Central memory CD4-positive, alpha-beta T cell (primary cell): ENCODE measurements around the gene EPG5.
A peak's percentile ranks its signal among the peaks of the same experiment; 100 is the strongest.

Experiments
- DNase-seq: peaks from one replicate; pipeline ENCODE4 v3.0.0; 2022

The EPG5 gene

DNA sequence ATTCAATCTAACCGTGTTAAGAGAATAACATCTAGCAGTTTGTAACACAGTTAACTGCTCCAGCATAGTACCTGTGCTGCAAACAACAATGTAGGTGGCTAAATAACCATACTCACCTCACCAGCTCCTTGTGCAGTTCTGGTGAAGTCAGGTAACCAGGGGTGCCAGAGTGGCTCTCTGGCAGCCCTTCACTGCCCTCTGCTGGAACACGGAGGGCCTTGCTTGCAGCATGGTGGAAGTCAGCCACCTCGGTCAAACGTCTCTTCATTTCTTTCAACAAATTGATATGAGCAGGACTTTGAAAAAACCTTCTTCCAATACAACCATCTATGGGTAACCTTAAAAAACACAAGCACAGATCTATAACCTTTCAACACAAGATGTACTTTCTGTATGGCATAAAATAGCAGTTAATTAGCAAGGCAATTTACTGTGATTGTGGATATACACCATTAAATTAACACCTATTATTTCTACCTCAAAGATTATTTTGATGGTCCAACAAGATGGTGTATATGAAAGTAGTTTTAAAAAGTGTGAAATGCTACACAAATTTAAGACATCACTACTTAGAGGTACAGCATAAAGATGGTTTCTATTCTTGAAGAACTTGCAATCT, 56.6 kb downstream of the EPG5 start:
- peak; percentile 38 for DNase-seq

DNA sequence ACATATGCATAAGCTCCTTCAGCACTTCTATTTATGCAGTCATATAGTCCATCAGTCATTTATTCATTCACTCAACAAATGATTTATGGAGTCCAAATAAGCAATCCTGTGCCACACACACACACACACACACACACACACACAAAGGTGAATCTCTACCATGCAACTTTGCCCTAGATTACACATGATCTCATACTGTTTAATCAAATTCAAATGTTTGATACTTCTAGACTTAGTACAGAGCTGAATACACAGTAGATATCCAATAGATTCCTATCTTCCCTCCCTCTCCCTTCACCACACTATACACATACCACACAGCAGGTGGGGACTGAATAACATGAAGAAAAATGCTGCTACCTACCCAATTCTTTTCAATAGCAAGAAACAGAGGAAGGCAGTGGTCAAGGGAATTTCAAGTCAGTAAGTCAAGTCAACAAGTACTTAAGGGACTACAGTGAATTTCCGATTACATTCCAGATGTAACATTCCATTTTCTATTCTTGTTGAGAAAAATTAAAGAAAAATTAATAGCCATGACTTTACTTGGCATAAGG, 65.4 kb downstream of the EPG5 start:
- DNase-seq: no peak

DNA sequence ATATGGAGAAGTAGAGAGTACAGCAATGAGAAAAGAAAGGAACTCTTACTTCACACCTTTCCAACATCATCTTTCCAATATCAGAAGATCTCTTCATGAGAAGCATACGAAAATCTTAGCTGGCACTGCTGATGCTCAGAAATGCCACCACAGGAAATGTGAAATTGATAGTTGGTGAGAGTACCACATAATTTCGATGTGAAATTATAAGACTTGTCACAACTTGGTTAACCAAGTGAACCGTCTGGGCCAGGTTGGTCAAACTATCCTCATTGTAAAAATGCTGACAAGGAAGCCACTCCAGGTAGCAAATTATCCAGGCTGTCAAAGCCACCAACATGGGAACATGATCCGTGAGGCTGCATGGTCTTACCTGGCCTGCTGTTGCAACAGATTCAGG, 66.5 kb downstream of the EPG5 start:
- no peak for DNase-seq

DNA sequence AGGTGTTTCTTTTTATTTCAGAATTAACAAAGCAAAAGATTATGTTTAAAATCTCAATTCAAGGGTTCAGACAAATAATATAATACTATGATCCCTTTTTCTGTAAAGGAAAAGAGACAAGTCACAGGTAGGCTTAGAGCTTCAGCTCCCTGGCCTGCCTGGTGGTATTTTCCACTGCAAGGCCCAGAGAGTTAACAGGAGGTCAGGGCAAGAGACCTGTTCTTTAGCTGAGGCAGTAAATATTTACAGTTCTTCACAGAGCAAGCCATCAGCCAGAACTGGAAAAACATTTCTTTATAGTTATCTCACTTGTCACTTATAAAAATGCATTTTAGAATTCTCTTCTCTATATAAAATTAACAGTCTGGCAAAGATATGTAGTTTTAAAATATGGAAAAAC, 70.1 kb downstream of the EPG5 start:
- DNase-seq: no peak

DNA sequence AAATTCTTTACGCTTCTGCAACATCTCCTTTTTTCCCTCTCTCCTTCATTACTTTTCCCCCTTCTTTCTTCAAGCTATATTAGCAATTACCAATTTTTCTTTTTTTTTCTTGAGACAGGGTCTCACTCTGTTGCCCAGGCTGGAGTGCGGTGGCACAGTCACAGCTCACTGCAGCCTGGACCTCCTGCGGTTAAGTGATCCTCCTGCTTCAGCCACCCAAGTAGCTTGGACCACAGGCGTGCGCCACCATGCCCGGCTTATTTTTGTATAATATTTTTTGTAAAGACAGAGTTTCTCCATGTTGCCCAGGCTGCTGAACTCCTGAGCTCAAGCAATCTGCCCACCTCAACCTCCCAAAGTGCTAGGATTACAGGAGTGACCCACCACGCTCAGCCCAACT, 70.7 kb downstream of the EPG5 start:
- no peak for DNase-seq

DNA sequence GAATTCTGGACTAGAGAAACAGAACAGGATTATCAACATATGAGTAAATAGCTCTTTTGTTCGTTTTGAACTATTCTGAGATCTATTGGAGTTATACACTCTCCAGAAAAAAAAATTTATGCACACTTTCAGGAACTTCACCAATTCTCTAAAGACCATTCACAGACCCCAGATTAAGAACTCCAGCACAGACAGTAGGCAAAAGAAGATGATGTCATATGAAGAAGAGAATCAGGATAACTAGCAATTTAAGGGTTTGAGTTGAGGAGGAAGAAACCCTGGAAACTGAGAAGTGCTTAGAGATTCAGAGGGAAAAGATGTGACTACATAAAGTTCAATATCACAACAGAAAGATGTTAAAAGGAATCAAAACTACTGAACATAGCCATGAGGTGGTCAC, 71.8 kb downstream of the EPG5 start:
- no peak for DNase-seq

DNA sequence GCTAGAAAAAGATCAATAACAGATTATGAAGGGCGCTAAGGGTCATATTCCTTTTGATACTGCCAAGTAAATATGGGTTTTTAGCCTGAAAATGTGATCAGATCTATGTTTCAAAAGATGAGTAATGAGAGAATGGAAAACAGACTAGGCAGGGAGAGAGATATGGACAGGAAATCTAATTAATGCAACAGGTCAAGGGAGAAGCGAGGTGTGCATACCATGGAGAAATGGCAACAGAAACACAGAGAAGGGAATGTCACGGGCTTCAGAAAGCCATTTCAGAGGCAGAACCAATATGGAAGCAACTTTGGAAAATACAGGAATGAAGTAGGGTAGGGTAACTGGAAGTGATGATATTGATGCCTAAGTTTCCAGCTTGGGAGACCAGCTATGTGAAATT, 72.3 kb downstream of the EPG5 start:
- no peak for DNase-seq

DNA sequence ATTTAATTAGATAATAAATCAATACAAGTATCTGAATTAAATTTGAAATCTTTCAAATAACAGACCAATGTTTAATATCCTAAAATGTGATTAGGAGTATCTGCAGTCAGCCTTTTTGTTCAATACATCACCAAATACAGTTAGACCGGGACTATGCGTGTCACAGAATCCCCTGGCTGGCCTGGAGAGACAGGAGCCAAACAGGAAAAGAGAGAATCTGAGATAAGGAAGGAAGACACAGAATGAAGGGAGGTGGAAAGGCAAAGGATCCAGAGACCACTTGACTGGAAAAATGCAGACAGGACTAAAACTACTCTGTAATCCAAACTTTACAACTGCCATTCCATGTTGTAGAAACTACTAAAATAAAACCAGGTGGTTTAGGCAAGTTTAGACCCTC, 75.3 kb downstream of the EPG5 start:
- no peak for DNase-seq

DNA sequence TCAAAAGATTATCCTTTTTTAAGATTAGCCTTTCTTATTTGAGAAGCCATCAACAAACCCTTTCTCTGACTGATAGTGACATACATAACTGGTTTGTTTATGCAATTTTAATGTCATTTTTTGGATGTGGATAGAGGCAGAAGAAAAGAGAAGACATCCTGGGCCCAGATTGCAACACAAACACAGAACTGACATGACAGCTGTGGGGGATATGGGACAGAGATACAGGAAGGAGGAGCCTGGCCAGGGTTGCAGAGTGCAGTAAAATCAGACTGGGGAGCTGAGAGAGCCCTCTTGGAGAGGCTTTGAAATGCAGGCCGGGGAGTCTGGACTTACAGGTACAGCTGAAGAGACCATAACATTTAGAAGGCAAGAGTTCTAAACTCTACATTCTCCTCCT, 76.5 kb downstream of the EPG5 start:
- DNase-seq: no peak

DNA sequence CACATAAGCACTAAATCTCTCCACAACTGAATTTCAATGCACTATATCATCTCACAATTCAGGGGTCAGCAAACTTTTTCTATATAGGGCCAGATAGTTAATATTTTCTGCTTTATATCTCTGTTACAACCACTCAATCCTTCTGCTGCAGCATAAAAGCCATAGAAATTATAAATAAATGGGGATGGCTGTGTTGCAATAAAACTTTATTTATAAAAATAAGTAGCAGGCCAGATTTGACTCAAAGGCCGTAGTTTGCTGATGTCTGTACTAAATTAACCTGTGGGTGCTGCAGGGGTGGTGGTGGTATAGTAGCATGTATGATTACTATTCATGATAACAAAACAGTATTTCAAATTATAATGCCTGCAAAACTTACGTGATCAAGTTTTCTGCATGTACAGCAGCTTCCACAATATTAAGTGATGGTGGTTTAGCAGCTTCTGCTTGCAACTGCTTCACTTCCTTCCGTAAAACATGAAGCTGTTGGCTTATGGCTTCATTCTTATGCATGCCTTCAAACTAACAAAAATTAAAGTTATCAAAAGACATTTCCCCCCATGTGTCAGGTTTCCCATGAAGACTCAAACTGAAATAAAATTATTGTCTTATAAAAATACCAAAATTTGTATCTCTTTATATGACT, 77.6 kb downstream of the EPG5 start:
- DNase-seq: no peak

DNA sequence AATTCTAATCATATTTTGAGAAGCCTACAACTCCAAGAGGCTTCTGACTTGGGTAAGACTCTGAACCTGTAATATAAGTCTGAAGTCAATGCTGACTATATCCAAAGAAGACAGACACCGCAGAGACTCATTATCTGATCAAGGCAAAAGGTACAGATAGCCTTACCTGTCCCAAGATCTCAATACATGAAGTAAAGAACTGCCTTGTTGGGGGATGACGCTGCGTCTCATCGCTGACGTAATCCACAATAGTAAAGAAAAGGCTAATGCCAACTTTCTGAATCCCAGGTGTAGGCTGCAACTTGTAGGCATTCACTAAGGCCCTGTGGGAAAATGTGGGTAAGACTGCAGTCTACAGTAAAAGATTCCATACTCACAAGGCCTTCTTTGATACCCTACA, 79.5 kb downstream of the EPG5 start:
- DNase-seq: no peak

DNA sequence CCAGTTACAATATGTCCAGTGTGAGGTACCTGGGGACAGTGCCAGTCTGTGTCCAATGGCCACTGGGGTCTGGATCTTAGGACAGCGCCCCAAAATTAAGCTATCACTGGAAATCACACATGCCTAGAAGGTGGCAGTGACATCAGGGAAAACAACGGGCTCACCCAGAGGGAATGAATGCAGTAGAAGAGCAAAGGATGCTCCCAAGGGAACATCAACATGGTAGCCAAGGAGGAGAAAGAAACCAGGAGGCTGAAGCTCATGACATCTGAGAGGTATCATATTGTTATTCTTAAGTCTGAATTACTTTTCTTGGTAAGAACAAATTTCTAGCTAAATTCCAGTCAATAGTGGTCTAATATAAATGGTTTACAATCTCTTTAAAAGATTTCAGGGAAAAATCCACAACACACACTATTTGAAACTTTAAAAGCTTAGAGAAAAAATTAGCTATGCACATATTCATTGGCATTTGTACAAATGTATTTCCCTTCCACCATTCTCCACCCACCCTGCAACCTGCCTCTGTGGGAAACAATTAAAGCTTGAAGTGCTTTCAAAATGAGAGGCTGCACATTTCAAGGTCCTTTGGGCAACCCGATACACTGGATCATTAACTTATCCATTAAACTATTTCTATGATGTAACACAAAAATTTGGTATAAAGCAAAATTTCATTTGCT, 86.1 kb downstream of the EPG5 start:
- DNase-seq: no peak

DNA sequence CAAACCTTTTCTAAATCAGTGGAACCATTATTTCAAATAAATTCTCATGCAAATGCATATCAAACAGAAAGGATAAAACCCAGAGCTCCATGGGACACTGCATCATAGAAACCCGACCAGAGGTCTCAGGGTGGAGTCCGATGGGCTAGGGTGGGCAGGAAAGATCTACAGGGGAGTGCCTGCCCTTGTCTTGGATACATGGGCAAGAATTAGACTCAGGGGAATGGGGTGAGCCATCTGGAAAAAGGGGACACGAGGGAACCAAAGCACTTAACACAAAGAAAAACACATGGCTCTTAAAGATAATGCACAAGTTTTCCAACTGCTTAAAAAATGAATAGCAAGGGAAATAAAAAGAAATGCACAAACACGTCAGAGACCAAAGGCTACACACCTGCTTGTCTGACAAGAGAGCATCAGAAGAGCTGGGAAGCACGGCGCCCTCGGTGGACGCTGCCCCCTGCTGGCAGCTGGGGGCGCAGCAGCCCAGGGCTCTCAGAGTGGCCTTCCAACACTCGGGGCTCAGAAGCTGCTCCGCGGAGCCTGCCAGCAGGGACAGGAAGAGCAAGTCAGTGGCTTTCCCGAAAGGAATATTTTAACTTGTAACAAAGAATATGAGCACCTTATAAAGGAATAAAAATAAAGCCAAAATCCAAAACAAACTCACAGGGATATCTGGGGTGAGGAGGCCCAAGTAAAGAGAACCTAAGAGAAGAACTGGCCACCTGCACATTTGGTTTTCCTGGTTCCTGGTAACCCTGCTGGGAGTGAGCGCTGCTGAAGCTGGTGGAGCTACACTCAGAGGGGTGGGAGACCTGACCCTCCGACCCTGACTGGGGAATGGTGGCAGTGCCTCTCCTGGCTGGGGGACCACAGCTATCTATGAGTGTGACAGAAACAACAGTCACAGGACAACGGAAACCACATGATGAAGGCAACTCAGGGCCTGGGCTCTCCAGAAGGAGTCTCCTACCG, 87.2 kb downstream of the EPG5 start:
- DNase-seq: peak; percentile 55

DNA sequence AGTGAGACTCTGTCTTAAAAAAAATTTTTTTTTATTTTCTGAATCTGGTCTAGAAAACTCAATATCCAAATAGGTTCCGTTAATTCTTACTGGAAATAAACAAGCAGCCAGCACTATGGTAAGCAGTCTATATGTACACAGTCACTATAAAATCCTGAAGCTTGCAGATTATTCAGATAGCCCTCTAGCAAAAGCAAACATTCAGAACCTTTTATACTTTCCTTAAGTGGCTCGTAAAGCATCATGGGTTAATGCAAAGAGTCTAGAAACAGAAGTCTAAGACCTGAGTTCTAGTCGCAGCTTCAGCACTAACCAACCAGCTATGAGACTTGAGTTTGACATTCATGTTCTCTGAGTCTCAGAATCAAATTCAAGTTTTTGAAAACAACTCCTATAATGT, 89.7 kb downstream of the EPG5 start:
- DNase-seq: no peak

DNA sequence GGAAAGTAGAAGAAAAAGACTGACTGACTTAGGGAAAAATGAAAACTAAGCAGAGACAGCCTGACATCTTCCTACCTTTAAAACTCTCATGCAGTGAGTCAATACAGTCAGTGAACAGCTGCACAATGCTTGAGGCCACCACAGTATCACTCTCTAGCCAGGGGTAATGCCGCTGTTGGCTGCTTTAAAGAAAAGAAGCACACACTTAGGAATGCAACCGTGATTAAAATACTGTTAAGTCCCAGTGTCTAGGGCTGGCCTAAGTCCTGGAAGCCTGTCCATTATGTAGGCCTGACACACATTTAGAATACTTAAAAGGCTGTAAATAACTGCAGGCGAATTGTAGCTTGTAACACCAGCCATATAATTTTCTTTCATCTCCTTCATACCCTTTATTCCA, 91.0 kb downstream of the EPG5 start:
- DNase-seq: no peak

DNA sequence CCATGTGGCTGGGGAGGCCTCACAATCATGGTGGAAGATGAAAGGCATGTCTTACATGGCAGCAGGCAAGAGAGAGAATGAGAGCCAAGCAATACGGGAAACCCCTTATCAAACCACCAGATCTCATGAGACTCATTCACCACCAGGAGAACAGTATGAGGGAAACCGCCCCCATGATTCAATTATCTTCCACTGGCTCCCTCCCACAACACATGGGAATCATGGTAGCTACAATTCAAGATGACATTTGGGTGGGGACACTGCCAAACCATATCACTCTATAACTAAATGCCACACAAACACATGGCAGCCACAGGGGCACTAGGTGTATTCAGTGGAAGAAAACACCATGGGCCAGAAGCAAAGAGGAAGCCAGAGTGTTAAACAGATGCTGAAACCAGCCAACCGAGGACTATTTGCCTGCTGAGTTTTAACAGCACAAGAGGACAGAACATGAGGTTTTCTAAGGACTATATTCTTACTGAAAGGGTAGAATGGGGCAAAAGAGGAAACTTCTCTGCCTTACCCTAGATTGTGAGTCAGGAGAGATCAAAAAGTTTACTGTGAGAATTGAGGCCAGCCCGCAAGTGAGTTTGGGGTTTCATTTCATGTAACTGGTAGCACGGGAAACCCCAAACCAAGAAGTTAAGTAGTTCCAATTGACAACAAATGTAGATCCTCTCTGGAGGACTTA, 92.5 kb downstream of the EPG5 start:
- peak; percentile 65 for DNase-seq

DNA sequence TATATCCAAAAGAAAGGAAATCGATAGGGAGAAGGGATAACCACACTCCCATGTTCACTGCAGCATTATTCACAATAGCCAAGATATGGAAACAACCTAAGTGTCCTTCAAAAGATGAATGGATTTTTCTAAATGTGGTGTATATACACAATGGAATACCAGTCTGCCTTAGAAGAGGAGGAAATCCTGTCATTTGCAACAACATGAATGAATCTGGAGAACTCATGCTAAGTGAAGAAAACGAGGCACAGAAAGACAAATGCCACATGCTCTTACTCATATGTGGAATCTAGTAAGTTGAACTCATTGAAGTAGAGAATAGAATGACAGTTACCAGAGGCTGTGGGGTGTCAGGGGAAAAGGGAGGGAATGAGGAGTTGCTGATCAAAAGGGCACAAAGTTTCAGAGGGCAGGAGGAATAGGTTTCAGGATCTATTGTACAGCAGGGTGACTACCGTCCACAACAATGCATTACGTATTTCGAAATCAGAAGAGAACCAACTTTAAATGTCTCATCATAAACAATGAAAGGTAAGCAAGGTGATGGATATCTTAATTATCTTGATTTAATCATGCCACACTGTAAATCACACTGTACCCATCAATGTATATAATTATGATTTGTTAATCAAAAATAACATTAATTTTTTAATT, 95.6 kb downstream of the EPG5 start:
- DNase-seq: no peak

DNA sequence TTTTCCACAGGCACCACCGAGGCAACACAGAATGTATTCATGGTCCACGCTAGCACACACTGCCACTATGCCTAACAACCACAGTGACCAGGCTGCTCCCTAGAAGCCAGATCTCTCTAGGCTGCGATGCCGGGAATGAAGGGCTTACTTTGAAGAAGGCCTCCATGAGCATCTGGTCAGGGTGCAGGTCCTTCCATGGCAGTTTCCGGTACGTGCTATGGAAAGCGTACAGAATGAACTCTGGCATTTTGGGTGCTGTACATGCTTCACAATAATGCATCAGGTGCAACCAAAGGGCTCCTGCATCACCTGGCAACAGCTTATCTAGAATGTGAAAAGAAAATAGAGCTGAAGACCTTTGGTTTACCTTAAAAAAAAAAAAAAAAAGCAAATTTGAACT, 96.7 kb downstream of the EPG5 start:
- no peak for DNase-seq

DNA sequence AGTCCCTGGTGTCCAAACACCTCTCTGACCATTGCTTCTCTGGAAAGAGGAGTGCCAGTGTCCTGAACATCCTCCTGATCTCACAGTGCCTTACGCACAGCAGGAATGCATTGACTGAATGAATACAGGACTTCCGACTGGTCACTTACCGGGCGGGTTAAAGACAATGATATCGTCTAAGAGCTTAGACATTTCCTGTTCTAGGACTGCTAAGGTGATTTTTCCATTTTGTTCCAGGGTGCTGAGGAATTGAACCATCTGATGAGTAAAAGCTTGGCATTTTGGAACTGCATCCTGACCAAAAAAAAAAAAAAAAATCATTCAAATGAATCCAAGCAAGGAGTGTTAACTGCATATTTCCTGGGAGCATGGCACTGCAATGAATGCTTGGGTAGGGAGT, 101.7 kb downstream of the EPG5 start:
- no peak for DNase-seq

DNA sequence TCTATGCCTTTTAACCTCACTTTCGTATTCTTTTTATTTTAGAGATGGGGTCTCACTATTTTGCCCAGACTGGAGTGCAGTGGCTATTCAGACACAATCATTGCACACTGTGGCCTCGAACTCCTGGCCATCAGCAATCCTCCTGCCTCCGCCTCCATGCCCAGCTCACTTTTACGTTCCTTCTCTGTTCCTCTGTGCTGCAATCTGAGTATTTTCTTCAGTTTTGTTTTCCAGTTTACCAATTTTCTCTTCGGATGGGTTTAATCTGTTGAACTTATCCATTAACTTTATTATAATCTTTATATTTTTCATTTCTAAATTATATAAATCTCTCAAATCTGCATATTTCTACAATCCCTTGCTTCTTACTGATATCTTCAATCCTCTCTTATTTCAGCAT, 103.0 kb downstream of the EPG5 start:
- no peak for DNase-seq

DNA sequence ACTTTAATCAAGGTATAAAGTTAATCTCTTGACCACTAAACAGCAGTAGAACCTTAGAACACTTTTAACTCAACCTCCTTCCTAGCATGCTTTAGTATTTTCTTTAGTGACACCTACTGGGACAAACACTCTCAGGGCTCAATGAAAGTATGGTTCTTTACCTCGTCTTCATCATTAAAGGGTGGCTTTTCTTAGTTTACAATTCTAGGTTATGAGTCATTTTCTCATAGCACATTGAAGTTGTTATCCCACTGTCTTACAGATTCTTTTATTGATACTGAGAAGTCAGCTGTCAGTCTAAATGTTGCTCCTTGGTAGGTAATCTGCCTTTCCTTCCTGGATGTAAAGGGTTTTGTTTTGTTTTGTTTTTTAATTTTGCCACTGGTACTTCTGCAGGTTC, 103.7 kb downstream of the EPG5 start:
- DNase-seq: no peak

DNA sequence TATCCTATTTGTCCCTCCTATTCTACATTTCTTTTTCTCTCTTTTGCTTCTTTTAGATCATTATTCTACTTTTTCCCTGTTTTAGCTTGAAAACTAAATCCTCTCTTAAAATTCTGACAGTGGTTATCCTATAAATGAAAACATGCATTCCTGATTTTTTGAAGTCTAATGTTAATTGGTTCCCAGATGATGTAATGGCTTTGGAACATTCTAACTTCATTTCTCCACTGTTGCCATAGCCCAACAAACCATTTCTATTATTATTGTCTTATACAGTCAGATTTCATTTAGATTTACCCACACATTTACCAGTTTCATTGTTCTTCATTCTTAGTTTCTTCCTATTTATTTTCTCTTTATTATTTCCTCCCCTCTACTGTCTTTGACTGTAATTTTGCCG, 105.2 kb downstream of the EPG5 start:
- no peak for DNase-seq
